Heart left ventricle (tissue), 16 donors: ENCODE data around the gene ACE2. TPM values are rescaled to one million over a fixed set of nuclear protein-coding genes. Genes with fewer than 3 reads are reported as not detected.
A peak's percentile ranks its signal among the peaks of the same experiment; 100 is the strongest.

ENCODE experiments used
- ATAC-seq, 4 donors: fragments of 200-7000 bp; cut with Tn5 transposase; one replicate each; pipeline ENCODE4 v1.9.1; 2020 to 2022; ENCODE audit warnings: moderate library complexity in 4 of 4, mild to moderate bottlenecking in 3 of 4, moderate number of reproducible peaks in 1 of 4
- DNase-seq, 5 donors: peaks; one replicate each; pipeline ENCODE4 v3.0.0-alpha.2; 2020
- H3K27ac ChIP-seq, 12 donors: fragments of 200-600 bp; sonication (generic) in 4 of 12; one replicate each; pipeline versions ENCODE4 v1.5.0 to v1.8.0; 2016 to 2022; ENCODE audit warnings: mild to moderate bottlenecking in 2 of 12
- H3K27me3 ChIP-seq, 9 donors: fragments of 200-600 bp; sonication (generic) in 2 of 9; one replicate each; pipeline versions ENCODE4 v1.5.1 to v1.8.0; 2016 to 2022; ENCODE audit warnings: mild to moderate bottlenecking in 3 of 9
- H3K36me3 ChIP-seq, 9 donors: fragments of 200-600 bp; sonication (generic) in 2 of 9; one replicate each; pipeline versions ENCODE4 v1.5.0 to v1.8.0; 2018 to 2022; ENCODE audit warnings: mild to moderate bottlenecking in 2 of 9
- H3K4me1 ChIP-seq, 12 donors: fragments of 200-600 bp; sonication (generic) in 4 of 12; one replicate each; pipeline versions ENCODE4 v1.5.0 to v1.8.0; 2016 to 2022; ENCODE audit warnings: mild to moderate bottlenecking in 3 of 12
- H3K4me3 ChIP-seq, 12 donors: fragments of 200-600 bp; sonication (generic) in 4 of 12; one replicate each; pipeline versions ENCODE4 v1.5.0 to v1.8.0; 2017 to 2022; ENCODE audit warnings: mild to moderate bottlenecking in 9 of 12, moderate library complexity in 4 of 12
- H3K9me3 ChIP-seq, 12 donors: fragments of 200-600 bp; sonication (generic) in 4 of 12; one replicate each; pipeline versions ENCODE4 v1.5.0 to v1.8.0; 2016 to 2022; ENCODE audit warnings: mild to moderate bottlenecking in 1 of 12
- CTCF ChIP-seq, 12 donors: fragments of 200-600 bp; sonication (generic) in 4 of 12; IDR thresholded peaks; one replicate each; pipeline versions ENCODE4 v1.5.0 to v1.8.0; 2018 to 2022; ENCODE audit warnings: antibody characterized with exemption in 12 of 12, mild to moderate bottlenecking in 5 of 12
- POLR2A ChIP-seq, 2 donors: fragments of 450-650 bp; IDR thresholded peaks; one replicate each; pipeline ENCODE4 v1.6.1; 2017; ENCODE audit warnings: antibody characterized with exemption in 2 of 2, mild to moderate bottlenecking in 2 of 2, moderate library complexity in 2 of 2
- WGBS, 4 donors: extraction: QIAGEN DNeasy Blood & Tissue Kit in 2 of 4; methylation state at CpG; one replicate each; pipeline versions ENCODE4 v1.1.5 to v1.1.7; 2013 to 2018; 5-methylcytosine and 5-hydroxymethylcytosine counted together
- intact Hi-C, 10 donors: fragments of 100-400 bp; cut with DNase I; formaldehyde crosslinking; loops; one replicate each; pipeline versions ENCODE4 v1.11.1 to v1.14.2; 2022
- polyA plus RNA-seq, 2 donors: library from polyadenylated mRNA; stranded (reverse); fragments of 200-250 nt; gene quantifications; one replicate each; pipeline ENCODE4 v1.2.3, GENCODE V29; 2013
- total RNA-seq, 9 donors: library from RNA; depleted of rRNA in 2 of 9; stranded (reverse); fragments of >200 nt in 2 of 9; fragmentation: NEBNext Ultra II Directional in 3 of 9; extraction: Animal tissue kit (Norgen Biotek cat#: 25700) in 3 of 9; gene quantifications; one replicate each; pipeline versions ENCODE4 v1.1.0 to v1.2.4, GENCODE V29; 2016 to 2023
- donor health status: ischemic (EF 13 %, LVEDD 7.1; RV severe dilation, severe dysfunction).
- donor health status: healthy with polysubstance abuse.
- donor health status: DM: no; HTN: yes; CAD: no.
- donor health status: DM: no; HTN: no; CAD: no.
- donor health status: ischemic (EF 25% LVEDD 6.9; RV normal size, moderate dysfunction).
- donor health status: ischemic (EF 25% LVEDD 5.7; RV mildly dilated, moderate dysfunction).
- donor health status: healthy.
- donor health status: DM: yes; HTN: yes; CAD: no.
- donor health status: ischemic (EF 35%, LVEDD 5.7; RV mildly dilated, moderate dysfunction).
- donor health status: nonischemic (EF 11% LVEDD 7.7; RV severe dilation, severe dysfunction).
- donor health status: DM: yes; HTN: yes; CAD: no.
- donor health status: PGD.
- donor health status: ischemic (EF 29% LVEDD 5.4; RV normal size, mild dysfunction).
- donor health status: nonischemic (EF 23%, LVEDD 6.1; RV moderate dilation, normal function).

The ACE2 gene
- total and polyA plus RNA-seq, 11 donors, result 5.0 to 59.4 (median 19.9) TPM

GRCh38 chrX:15607067-15607466, 6.3 kb upstream of the ACE2 start:
- H3K27me3 ChIP-seq, result peaks cover 0 to 38% (median 0%) of the 10 kb centered on the region in 9 donors
- H3K27ac ChIP-seq, result peak overlapping the region in 9 of 12 donors; percentile 9 to 73 (median 61)
- no peak for DNase-seq
- no peaks in the 10 kb centered on the region for H3K36me3 ChIP-seq
- intact Hi-C loops, result no loop called here
- TF ChIP-seq CTCF (IDR thresholded peaks at IDR 0.05), result no peak
- TF ChIP-seq POLR2A (IDR thresholded peaks at IDR 0.05), result no peak
- WGBS, 4 donors, result 25 to 60% (median 42%) methylated on average over 5 of the region's 5 CpGs
- H3K4me1 ChIP-seq, result peaks cover 0 to 3% (median 0%) of the 10 kb centered on the region in 12 donors
- H3K4me3 ChIP-seq, result peak overlapping the region in 8 of 12 donors; percentile 24 to 47 (median 37)
- ATAC-seq, result peak in 3 of 4 donors; percentile 73 to 81 (median 78)
- H3K9me3 ChIP-seq, result no peaks in the 10 kb centered on the region

- H3K4me3 ChIP-seq, result peak overlapping the region in 9 of 12 donors; percentile 9 to 47 (median 36)
- no peaks in the 10 kb centered on the region for H3K36me3 ChIP-seq
- H3K9me3 ChIP-seq, result no peaks in the 10 kb centered on the region
- H3K4me1 ChIP-seq, result peaks cover 0 to 3% (median 0%) of the 10 kb centered on the region in 12 donors
- TF ChIP-seq POLR2A (IDR thresholded peaks at IDR 0.05), result no peak
- no peak for TF ChIP-seq CTCF (IDR thresholded peaks at IDR 0.05)
- DNase-seq, result no peak
- H3K27ac ChIP-seq, result peak overlapping the region in 8 of 12 donors; percentile 9 to 73 (median 64)
- H3K27me3 ChIP-seq, result peaks cover 0 to 35% (median 0%) of the 10 kb centered on the region in 9 donors
- 9 to 20% (median 20%) methylated on average over 1 of the region's 1 CpG for WGBS, 4 donors
- no peak for ATAC-seq
- intact Hi-C loops, result no loop called here
Measured at GRCh38 chrX:15606136-15606535, 5.4 kb upstream of the ACE2 start.

GRCh38 chrX:15605226-15605625, 4.5 kb upstream of the ACE2 start:
- Histone ChIP-seq H3K27me3 (peaks cover 0 to 38% (median 0%) of the 10 kb centered on the region in 9 donors), H3K4me3 (peak overlapping the region in 6 of 12 donors; percentile 7 to 47 (median 36)), H3K27ac (peak overlapping the region in 4 of 12 donors; percentile 61 to 71 (median 68)), H3K4me1 (peaks cover 0 to 10% (median 0%) of the 10 kb centered on the region in 12 donors), H3K36me3 (no peaks in the 10 kb centered on the region), H3K9me3 (no peaks in the 10 kb centered on the region)
- WGBS, 4 donors, result 33 to 70% (median 49%) methylated on average over 1 of the region's 1 CpG
- TF ChIP-seq POLR2A (IDR thresholded peaks at IDR 0.05) (no peak), CTCF (IDR thresholded peaks at IDR 0.05) (no peak)
- intact Hi-C loops, result no loop called here
- no peak for DNase-seq
- no peak for ATAC-seq

GRCh38 chrX:15602761-15603160, 2.0 kb upstream of the ACE2 start:
- TF ChIP-seq POLR2A (IDR thresholded peaks at IDR 0.05) (no peak), CTCF (IDR thresholded peaks at IDR 0.05) (no peak)
- intact Hi-C loops, result no loop called here
- ATAC-seq, result no peak
- Histone ChIP-seq H3K9me3 (no peaks in the 10 kb centered on the region), H3K4me3 (no peak overlapping the region), H3K27me3 (peaks cover 0 to 45% (median 0%) of the 10 kb centered on the region in 9 donors), H3K36me3 (no peaks in the 10 kb centered on the region), H3K4me1 (peaks cover 0 to 17% (median 0%) of the 10 kb centered on the region in 12 donors), H3K27ac (no peak overlapping the region)
- no peak for DNase-seq
- 60 to 75% (median 68%) methylated on average over 5 of the region's 5 CpGs for WGBS, 4 donors
